Body of pancreas (tissue), 4 donors: ENCODE results near the gene MAP1S.

ENCODE experiments used
- CTCF ChIP-seq, 7 experiments: fragments of 450-650 bp in 4 of 7; fragments of 200-600 bp in 3 of 7; sonication (generic) in 3 of 7; IDR thresholded peaks; one replicate each; pipeline ENCODE4 v1.5.1; 2016 to 2019; ENCODE audit warnings: antibody characterized with exemption in 7 of 7
- POLR2A ChIP-seq, 3 donors: fragments of 450-650 bp; IDR thresholded peaks; one replicate each; pipeline ENCODE4 v1.6.1; 2016; ENCODE audit warnings: antibody characterized with exemption in 3 of 3, mild to moderate bottlenecking in 2 of 3

- TF ChIP-seq CTCF (IDR thresholded peaks at IDR 0.05) = no peak
- no peak for TF ChIP-seq POLR2A (IDR thresholded peaks at IDR 0.05)
Observed at GRCh38 chr19:17686023-17686521, 33.2 kb upstream of the MAP1S start.
